Measurements from ENCODE around the gene VAX1.
"Not testable (repeated sequence)": the region's sequence is repeated elsewhere in the genome, so short reads cannot be mapped to it uniquely, and the experiment has no call there.

The VAX1 gene, protein sequence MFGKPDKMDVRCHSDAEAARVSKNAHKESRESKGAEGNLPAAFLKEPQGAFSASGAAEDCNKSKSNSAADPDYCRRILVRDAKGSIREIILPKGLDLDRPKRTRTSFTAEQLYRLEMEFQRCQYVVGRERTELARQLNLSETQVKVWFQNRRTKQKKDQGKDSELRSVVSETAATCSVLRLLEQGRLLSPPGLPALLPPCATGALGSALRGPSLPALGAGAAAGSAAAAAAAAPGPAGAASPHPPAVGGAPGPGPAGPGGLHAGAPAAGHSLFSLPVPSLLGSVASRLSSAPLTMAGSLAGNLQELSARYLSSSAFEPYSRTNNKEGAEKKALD

GRCh38 chr10:117137911-117138642 is at the start of gene VAX1:
TSS of gene VAX1 (minus strand) at chr10:117138270. CDS start at chr10:117138056, 214 bp downstream.
- no peak for DNase-seq

DNA sequence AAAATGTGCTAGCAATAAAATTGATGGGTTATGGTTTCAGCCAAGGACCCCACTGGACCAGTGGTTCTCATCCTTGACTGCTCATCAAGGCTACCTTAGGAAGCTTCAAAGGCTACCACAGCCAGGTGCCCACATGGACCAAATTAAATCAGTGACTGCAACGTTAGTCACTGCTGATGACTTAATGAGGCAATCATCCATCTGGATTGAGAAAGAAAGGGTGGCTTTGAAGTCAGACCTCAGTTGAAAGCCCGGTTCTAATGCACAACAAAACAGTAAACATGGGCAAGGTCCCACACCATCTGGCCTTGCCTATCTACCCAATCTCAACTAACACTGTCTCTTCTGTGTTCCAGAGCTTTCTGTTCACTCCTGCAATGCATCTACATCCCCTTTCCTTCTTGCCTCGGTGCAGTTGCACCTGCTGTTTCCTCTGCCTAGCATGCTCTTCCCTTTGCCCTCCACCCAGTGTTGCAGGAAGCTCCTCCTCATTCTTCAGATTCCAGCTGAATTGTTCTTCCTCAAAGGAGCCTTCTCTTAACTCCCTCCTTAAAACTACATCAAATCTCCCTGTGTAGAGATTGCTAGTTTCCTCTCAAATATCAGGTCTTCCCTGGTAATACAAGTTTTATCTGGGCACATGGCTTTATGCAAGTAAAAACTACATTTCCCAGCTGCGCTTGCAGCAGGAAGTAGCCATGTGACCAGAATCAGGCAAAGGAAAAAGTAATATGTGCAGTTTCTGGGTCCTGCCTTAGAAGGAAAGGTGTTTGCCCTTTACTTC is 49.0 kb upstream of the VAX1 start:
- DNase-seq, result no peak

DNA sequence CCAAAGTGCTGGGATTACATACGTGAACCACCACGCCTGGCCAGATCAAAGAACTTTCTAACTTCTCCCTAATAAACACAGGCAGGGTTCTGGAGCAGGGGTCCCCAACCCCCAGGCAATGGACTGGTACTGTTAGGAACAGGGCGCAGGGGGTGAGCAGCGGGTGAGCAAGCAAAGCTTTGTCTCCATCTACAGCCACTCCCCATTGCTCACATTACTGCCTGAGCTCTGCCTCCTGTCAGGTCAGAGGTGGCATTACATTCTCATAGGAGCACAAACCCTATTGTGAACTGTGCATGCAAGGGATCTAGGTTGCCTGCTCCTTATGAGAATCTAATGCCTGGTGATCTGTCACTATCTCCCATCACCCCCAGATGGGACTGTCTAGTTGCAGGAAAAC is 47.7 kb upstream of the VAX1 start:
- DNase-seq, result not testable (repeated sequence)

DNA sequence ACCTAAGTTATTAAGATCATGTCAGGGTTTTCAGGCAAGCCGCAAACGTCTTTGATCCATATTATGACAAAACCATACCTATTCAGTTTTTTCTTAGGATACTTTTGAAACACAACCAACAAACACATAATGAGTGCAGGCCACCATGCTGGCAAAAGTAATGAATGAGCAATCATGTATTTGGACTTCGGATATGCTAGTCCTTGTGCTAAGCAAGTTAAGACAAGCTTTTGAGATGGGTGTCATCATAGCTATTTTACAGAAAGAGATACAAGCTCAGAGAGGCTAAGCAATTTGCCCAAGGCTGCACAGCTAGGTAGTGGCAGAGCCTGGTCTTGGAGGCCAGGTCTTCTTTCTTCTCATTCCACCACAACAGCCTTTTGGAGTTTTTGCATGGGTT is 46.8 kb upstream of the VAX1 start:
- no peak for DNase-seq

DNA sequence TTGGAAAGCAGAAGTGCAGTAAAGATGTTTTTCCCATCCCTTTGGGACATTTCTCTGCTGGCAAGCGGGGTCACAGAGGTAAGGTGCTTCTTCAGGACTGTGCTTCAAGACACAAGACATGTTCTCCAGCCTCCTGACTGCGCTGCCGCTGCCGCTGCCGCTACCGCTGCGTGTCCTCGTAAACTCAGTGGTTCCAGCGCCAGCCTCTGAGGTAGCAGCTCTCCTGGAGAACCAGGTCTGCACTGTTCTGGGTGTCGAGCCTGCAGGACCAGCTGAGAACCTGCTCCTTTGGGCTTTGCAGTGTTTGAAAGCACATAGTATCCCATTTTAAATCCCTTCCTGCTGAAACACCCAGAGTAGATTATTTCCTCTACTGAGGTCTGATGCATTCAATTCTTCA is 46.2 kb upstream of the VAX1 start:
- no peak for DNase-seq

DNA sequence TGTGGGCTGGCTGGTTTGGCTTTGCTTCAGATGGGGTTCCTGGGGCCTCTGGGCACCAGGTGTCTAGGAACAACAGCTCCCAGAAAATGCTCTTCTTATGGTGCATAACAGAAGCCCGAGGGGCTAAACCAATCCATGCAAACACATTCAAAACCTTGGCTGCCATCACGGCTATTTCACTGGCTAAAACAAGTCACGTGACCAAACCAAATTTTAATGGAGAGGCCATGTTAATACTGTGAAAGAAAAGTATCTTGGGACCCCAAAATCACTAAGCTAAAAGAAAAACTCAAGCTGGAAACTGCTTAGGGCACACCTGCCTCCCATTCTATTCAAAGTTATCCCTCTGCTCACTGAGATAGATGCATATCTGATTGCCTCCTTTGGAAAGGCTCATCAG is 40.1 kb upstream of the VAX1 start:
- DNase-seq, result no peak

- peak; percentile 35 to 40 for DNase-seq
Measured at GRCh38 chr10:117175901-117176534, 37.9 kb upstream of the VAX1 start.

GRCh38 chr10:117175215-117175900 is 37.3 kb upstream of the VAX1 start:
- no peak for DNase-seq

DNA sequence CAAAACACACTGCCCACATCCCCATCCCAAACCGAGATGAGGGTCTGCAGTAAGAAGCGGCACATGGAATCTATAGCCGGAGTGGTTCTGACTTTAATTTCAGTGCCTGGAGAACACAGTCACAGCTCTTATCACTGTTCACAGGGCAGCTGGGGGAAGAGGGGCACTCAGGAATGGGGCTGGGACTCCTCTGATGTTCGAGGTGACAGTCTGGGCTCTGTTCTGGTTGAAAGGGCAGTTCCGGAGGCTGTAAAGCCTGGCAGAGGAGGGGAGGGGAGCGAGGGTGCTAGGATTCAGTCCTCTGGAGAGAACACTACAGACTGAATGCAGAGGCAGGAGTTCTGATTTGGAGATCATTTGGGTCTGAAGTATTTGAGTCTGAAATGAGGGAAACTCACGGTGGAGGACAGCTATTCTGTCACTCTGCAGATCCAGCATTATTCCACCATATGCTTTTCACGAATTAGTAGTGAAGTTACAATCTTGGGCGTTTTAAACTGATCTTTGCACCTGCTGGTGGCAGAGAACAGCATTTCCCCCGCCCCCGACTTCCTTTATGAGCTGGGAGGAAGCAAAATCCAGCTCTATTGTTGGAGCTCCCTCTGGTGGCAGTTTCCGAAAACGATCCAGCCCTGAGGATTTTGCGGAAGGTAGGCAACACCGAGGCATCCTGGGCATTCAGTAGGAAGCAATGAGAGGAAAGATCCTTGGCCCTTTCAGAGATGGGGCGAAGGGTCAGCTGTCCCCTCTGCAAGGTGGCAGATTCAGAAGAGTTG is 36.6 kb upstream of the VAX1 start:
- DNase-seq, result peak; percentile 46 to 53

GRCh38 chr10:117170244-117170643 is 32.2 kb upstream of the VAX1 start:
- DNase-seq, result no peak

GRCh38 chr10:117169480-117169879 is 31.4 kb upstream of the VAX1 start:
- DNase-seq, result no peak

DNA sequence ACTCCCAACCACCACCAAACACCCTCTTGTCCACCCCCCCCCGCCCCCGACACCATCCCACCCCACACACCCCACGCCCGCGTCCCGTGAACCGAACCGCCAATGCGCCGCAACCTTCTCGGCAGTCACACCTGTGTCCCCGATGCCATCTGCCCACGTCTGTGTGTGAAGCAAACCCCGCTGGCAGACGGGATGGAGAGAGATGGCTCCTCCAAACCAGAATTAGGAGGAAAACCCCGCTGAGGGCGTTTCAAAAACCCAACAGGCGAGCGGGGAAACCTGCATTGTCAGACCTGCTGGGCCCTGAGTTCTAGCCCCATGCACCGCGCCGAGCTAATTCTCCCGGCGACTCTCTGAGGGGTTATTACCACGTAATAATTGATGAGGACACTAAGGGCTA is 30.7 kb upstream of the VAX1 start:
- no peak for DNase-seq

DNA sequence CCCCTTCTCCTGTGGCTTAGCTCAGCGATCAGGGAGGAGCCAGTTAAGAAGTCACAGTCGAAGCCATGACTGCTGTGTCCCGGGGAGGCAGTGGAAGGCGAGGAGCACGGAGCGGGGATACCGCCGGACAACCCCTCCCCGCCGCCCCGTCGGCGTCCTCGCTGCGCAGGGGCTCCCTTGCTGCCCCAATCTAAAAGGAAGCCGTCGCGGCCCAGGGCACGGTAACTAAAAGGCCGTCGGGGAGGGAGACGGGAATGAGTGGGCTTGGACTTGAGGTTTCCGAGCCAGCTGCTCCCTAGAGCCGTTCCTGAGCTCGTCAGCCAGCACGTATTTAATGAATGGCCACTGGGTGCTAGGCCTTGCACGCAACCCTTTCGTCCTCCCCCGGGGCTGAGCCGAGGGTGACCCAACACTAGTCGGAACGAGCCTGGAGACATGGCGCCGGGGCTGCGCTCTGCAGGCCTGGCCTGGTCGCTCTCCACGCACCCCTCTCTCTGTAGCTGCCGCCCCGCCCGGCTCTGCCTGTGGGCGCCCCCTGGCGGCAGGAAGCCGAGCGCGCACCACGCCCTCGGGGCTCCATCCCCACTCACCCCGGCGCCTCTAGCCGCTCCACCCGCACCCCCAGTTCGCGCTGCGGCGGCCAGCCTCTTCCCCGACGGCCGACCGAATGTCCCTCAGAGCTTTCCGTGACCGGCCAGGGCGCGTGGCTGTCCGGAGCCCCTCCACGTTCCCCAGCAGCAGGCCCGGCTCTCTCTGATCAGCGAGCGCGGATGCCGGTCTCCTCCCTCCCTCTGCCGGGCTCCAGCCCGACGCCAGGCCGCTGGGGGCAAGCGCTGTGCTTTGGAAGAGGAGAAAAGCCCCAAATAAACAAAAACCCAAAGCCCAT is 30.0 kb upstream of the VAX1 start:
- peak in 1 of 2 donors; percentile 57 for DNase-seq

GRCh38 chr10:117167346-117167788 is 29.3 kb upstream of the VAX1 start:
- DNase-seq, result no peak

- no peak for DNase-seq
Measured at GRCh38 chr10:117166418-117167345, 28.6 kb upstream of the VAX1 start.

GRCh38 chr10:117165538-117166417 is 27.7 kb upstream of the VAX1 start:
- peak in 1 of 2 donors; percentile 22 for DNase-seq

DNA sequence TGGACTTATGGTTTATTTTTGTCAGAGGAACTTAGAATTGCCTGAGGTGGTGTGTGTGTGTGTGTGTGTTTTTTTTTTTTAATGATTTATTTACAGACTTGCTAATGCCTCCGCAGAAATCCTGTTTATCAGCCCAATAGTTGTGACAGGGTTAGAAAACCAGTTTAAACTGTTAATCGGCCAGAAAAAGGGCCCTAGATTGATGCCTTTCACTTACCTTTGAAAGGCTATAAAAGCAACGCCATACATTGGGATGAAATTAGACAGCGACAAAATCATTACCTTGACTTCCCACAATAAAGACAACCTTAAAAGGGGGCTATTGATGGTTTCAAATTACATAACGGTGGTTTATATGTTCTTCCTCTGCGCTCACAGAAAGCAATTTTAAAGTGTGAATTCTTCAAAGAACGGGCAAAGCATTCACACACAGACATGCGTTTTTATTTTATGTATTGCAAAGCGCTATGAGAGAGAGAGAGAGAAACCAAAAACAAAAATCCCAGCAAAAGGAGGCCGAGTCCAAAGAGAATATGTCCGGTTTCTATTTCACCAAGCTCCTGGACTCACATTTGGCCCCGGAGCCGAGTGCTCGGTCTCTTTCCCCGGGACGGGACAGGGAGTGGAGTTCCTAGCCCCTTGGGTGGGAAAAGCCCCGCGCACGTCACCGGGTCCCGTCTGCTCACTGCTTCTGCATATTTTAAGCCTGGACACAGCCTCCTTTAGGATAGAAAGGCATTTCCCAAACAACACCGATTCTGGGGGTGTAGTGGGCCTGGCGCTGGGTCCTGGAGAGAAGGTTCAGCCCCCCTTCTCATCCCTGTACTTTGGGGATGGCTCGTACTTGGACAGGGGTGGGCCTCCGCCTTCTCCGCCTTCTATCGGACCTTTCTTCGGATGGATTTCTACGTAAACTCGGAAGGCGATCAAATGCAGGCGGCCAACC is 26.8 kb upstream of the VAX1 start:
- DNase-seq, result no peak

Data from bone marrow (tissue), 2 donors.